ENCODE data around the gene GINS2. TPM values are rescaled to one million over a fixed set of nuclear protein-coding genes. Genes with fewer than 3 reads are reported as not detected.
A peak's percentile ranks its signal among the peaks of the same experiment; 100 is the strongest.

GINS2 gene
- total RNA-seq, 1 experiment from 2014 or later: 52.7 TPM

- no peak overlapping the region for H2AK5ac ChIP-seq (ENCODE audit: insufficient read length, low read length)
- no peaks in the 10 kb centered on the region for H3K27me3 ChIP-seq (ENCODE audit: insufficient read depth, low read length)
- H2AFZ ChIP-seq (ENCODE audit: low read length): no peak overlapping the region
- no peak overlapping the region for H3K4ac ChIP-seq (ENCODE audit: low read depth, low read length)
- H3K27me3 Mint-ChIP-seq (ENCODE audit: low read depth): no peaks in the 10 kb centered on the region
- peak overlapping the region in 2 of 3 experiments; percentile 15 to 57; a peak in 2 of 7 replicates for H3K27ac Mint-ChIP-seq
- no peak overlapping the region for H3K4me3 Mint-ChIP-seq
- H2BK120ac ChIP-seq (ENCODE audit: low read depth, low read length, poor library complexity, severe bottlenecking): no peak overlapping the region
- H3K9me3 Mint-ChIP-seq: peaks cover 11 to 14% of the 10 kb centered on the region in 2 experiments
- no peak overlapping the region for H3K56ac ChIP-seq (ENCODE audit: insufficient read length, low read depth, low read length)
- H3K9me3 ChIP-seq (ENCODE audit: control insufficient read depth, low read depth, low read length): no peaks in the 10 kb centered on the region
- no peaks in the 10 kb centered on the region for H3K4me1 ChIP-seq (ENCODE audit: insufficient read depth, low read length)
- no peak overlapping the region for H3K27ac ChIP-seq (ENCODE audit: insufficient read length, low read depth, low read length)
- DNase-seq: no peak
- TF ChIP-seq CTCF (conservative IDR thresholded peaks at IDR 0.05): peak; percentile 39
- H3K23ac ChIP-seq (ENCODE audit: insufficient read length, low read depth, low read length): no peak overlapping the region
- no peak overlapping the region for H2BK20ac ChIP-seq (ENCODE audit: low read depth, low read length, poor library complexity, severe bottlenecking)
- peaks cover 8% of the 10 kb centered on the region for H3K79me1 ChIP-seq (ENCODE audit: insufficient read depth, low read depth, low read length, poor library complexity, severe bottlenecking)
- peaks cover 4 to 14% of the 10 kb centered on the region in 2 experiments; a peak in 3 of 4 replicates for H3K4me1 Mint-ChIP-seq
- no peak overlapping the region for H3K9ac ChIP-seq (ENCODE audit: extremely low read depth, insufficient read length, low read length)
- no peak overlapping the region for H4K91ac ChIP-seq (ENCODE audit: insufficient read length, low read depth, low read length)
- no CpG with 5 or more reads among the region's 27 CpGs for WGBS (ENCODE audit: extremely low coverage, insufficient read length, low lambda C conversion rate)
- peaks cover 19 to 32% (median 26%) of the 10 kb centered on the region in 3 experiments for H3K36me3 Mint-ChIP-seq (ENCODE audit: insufficient read depth in 1 of 3, low read depth in 3 of 3)
- peaks cover 39% of the 10 kb centered on the region; the same call in 1 of the 2 replicates for H3K79me2 ChIP-seq (ENCODE audit: insufficient read depth, low read length)
- H4K5ac ChIP-seq (ENCODE audit: insufficient read length, low read depth, low read length): no peak overlapping the region
- H3K23me2 ChIP-seq (ENCODE audit: insufficient read length, low read depth, low read length, poor library complexity, severe bottlenecking): no peaks in the 10 kb centered on the region
- no peak overlapping the region for H3K18ac ChIP-seq (ENCODE audit: insufficient read length, low read depth, low read length)
- H3K4me2 ChIP-seq (ENCODE audit: insufficient read depth, insufficient read length, low read length): no peak overlapping the region
- H4K20me1 ChIP-seq (ENCODE audit: control insufficient read depth, insufficient read depth, insufficient read length): peaks cover 4% of the 10 kb centered on the region
- H2BK12ac ChIP-seq (ENCODE audit: insufficient read length, low read depth, low read length): no peak overlapping the region
- H3T11ph ChIP-seq (ENCODE audit: low read length): no peak overlapping the region
- no peak overlapping the region for H3K14ac ChIP-seq (ENCODE audit: insufficient read depth, low read length)
- H2BK15ac ChIP-seq (ENCODE audit: low read depth, low read length): no peak overlapping the region
- H4K8ac ChIP-seq (replicated peaks; ENCODE audit: insufficient read length, low read depth, low read length): no peak overlapping the region
- no peak overlapping the region for H2BK5ac ChIP-seq (ENCODE audit: insufficient read length, low read length)
These were observed 56.9 kb downstream of the GINS2 start for GRCh38 chr16:85631802-85632393.
